ENCODE measurements around the gene ENO3. TPM values are rescaled to one million over a fixed set of nuclear protein-coding genes. Genes with fewer than 3 reads are reported as not detected.
A peak's percentile ranks its signal among the peaks of the same experiment; 100 is the strongest.

Gene ENO3
- total RNA-seq, 1 experiment from 2014 or later = 19.0 TPM

- CTCF ChIA-PET = interaction anchor here (0.6 to 0.9 kb wide), 3 partner anchors 9 to 91 kb away, joined by 3 to 5 read pairs (median 4); partner anchors contain the start of genes RNF167 and SLC25A11
Measured at GRCh38 chr17:4971826-4972225, 20.9 kb downstream of the ENO3 start.

DNA sequence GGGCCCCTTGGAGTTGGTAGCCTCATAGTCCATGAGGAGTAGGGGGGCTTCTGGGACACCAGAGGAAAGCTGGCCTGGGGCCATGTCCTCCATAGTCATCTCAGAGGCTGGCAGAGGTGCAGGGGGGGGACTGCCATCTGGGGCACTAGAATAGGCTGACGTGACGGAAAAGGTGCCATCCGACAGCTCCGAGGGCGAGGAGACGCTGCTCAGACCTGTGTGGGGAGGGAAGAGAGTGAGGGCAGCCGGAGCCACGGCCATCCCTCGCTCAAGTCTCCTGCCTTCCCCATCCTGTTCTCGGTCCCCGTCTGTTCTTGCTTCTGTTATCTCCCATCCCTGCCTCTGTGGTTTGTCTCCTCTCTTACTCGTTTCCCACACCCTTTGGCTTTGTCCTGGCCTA lies 21.4 kb downstream of the ENO3 start:
- Mint-ChIP-seq H3K4me1 (ENCODE audit: insufficient read depth, unreplicated experiment) (peaks cover 15% of the 10 kb centered on the region), H3K27me3 (ENCODE audit: insufficient read depth, unreplicated experiment) (no peaks in the 10 kb centered on the region), H3K36me3 (ENCODE audit: insufficient read depth, unreplicated experiment) (peaks cover 59% of the 10 kb centered on the region), H3K4me3 (ENCODE audit: unreplicated experiment) (no peak overlapping the region), H3K27ac (ENCODE audit: low read depth, unreplicated experiment) (peak overlapping the region; percentile 68), H3K9me3 (ENCODE audit: unreplicated experiment) (no peaks in the 10 kb centered on the region)
- TF ChIP-seq CTCF (IDR thresholded peaks at IDR 0.05; ENCODE audit: unreplicated experiment) = no peak
- DNase-seq (ENCODE audit: unreplicated experiment) = no peak
- intact Hi-C loops (cut with micrococcal nuclease) = no loop called here
- CTCF ChIA-PET = interaction anchor here (0.6 to 0.9 kb wide), 3 partner anchors 8 to 91 kb away, joined by 4 to 5 read pairs (median 4); no protein-coding TSS in a partner anchor
- POLR2A ChIA-PET = interaction anchor here (13.3 kb wide), 1 partner anchor 24 kb away, joined by 639 read pairs; the partner anchor contains the start of genes ENO3, PFN1, RNF167 and SLC25A11
- BruUV-seq (replicated peaks) = no TSS peak

More at GRCh38 chr17:4971826-4972225, 20.9 kb downstream of the ENO3 start:
- peaks cover 54% of the 10 kb centered on the region for H3K36me3 Mint-ChIP-seq (ENCODE audit: insufficient read depth, unreplicated experiment)
- no peak overlapping the region for H3K27ac Mint-ChIP-seq (ENCODE audit: low read depth, unreplicated experiment)
- no peak for DNase-seq (ENCODE audit: unreplicated experiment)
- no peak for TF ChIP-seq CTCF (IDR thresholded peaks at IDR 0.05; ENCODE audit: unreplicated experiment)
- no TSS peak for BruUV-seq (replicated peaks)
- no peaks in the 10 kb centered on the region for H3K27me3 Mint-ChIP-seq (ENCODE audit: insufficient read depth, unreplicated experiment)
- H3K9me3 Mint-ChIP-seq (ENCODE audit: unreplicated experiment) = no peaks in the 10 kb centered on the region
- POLR2A ChIA-PET = interaction anchor here (1.0 to 13.3 kb wide), 2 partner anchors 9 to 23 kb away, joined by 4 to 639 read pairs; partner anchors contain the start of genes ENO3, PFN1, RNF167 and SLC25A11
- H3K4me1 Mint-ChIP-seq (ENCODE audit: insufficient read depth, unreplicated experiment) = peaks cover 15% of the 10 kb centered on the region
- intact Hi-C loops (cut with micrococcal nuclease) = no loop called here
- no peak overlapping the region for H3K4me3 Mint-ChIP-seq (ENCODE audit: unreplicated experiment)

- no TSS peak for BruUV-seq (replicated peaks)
- Mint-ChIP-seq H3K4me1 (ENCODE audit: insufficient read depth, unreplicated experiment) (peaks cover 15% of the 10 kb centered on the region), H3K9me3 (ENCODE audit: unreplicated experiment) (no peaks in the 10 kb centered on the region), H3K36me3 (ENCODE audit: insufficient read depth, unreplicated experiment) (peaks cover 64% of the 10 kb centered on the region), H3K27ac (ENCODE audit: low read depth, unreplicated experiment) (peak overlapping the region; percentile 68), H3K4me3 (ENCODE audit: unreplicated experiment) (no peak overlapping the region), H3K27me3 (ENCODE audit: insufficient read depth, unreplicated experiment) (no peaks in the 10 kb centered on the region)
- no peak for DNase-seq (ENCODE audit: unreplicated experiment)
- ChIA-PET POLR2A (interaction anchor here (13.3 kb wide), 1 partner anchor 24 kb away, joined by 639 read pairs; the partner anchor contains the start of genes ENO3, PFN1, RNF167 and SLC25A11), CTCF (interaction anchor here (0.8 to 0.9 kb wide), 2 partner anchors 8 to 89 kb away, joined by 4 read pairs; no protein-coding TSS in a partner anchor)
- no peak for TF ChIP-seq CTCF (IDR thresholded peaks at IDR 0.05; ENCODE audit: unreplicated experiment)
- intact Hi-C loops (cut with micrococcal nuclease) = no loop called here
Measured at GRCh38 chr17:4972752-4973151, 21.8 kb downstream of the ENO3 start.

DNA sequence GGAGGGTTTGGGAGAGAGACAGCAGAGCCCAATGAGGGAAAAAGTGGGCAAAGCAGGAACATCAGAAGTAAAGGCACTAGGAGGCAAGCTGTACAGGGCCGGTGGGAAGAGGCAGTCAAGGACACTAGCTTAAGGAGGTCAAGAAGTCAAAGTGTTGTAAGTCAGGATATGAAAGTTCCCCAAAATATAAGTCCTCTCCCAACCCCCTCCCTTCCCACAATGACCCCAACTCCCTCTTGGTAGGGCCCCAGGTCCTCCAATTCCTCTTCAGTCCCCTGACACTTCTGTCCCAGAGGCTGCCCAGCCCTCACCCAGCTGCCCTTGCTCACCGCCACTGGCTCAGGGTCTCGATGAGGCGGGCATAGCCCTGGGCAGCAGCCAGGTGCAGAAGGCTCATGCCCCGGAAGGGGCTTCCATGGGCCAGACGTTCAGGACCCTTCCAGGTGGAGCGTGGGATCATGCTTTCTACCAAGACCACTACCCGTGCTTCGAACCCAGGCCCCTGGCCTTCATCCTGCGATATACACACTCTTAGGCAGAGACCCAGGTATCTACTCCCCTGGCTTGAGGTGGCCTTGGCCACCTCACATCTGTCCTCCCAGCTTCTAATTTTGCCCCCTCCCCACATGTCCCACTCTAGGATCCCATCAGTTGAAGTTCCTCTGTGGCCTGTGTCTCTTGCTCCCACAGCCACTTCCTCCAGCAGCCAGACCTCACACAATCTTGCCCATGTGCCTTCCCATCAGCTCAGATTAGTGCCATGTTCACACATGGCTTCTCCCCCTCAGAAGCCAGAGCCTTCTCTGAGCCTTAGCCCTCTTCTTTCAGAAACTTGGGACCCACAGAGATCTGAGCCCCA lies 22.6 kb downstream of the ENO3 start:
- Mint-ChIP-seq H3K27ac (ENCODE audit: low read depth, unreplicated experiment) (no peak overlapping the region), H3K9me3 (ENCODE audit: unreplicated experiment) (no peaks in the 10 kb centered on the region), H3K36me3 (ENCODE audit: insufficient read depth, unreplicated experiment) (peaks cover 71% of the 10 kb centered on the region), H3K4me3 (ENCODE audit: unreplicated experiment) (no peak overlapping the region), H3K4me1 (ENCODE audit: insufficient read depth, unreplicated experiment) (peaks cover 15% of the 10 kb centered on the region), H3K27me3 (ENCODE audit: insufficient read depth, unreplicated experiment) (no peaks in the 10 kb centered on the region)
- ChIA-PET CTCF (no interaction called here), POLR2A (interaction anchor here (1.5 to 13.3 kb wide), 2 partner anchors 13 to 25 kb away, joined by 5 to 639 read pairs; partner anchors contain the start of genes ENO3, PFN1, RNF167 and SLC25A11)
- TF ChIP-seq CTCF (IDR thresholded peaks at IDR 0.05; ENCODE audit: unreplicated experiment) = no peak
- intact Hi-C loops (cut with micrococcal nuclease) = no loop called here
- no TSS peak for BruUV-seq (replicated peaks)
- DNase-seq (ENCODE audit: unreplicated experiment) = no peak
